OCI-LY7 (cell line): ENCODE measurements around the gene MALL.

Experiments used
- EZH2phosphoT487 ChIP-seq: fragments of 200-600 bp; sonication (generic); IDR thresholded peaks from 2 replicates; pipeline ENCODE4 v1.6.1; 2018; ENCODE audit warnings: low read depth, borderline replicate concordance, mild to moderate bottlenecking, mixed run types, antibody characterized with exemption, low read length, moderate library complexity, mixed read lengths
- TF ChIP-seq, protein P1 (sequence below): fragments of 200-600 bp; sonication (generic); conservative IDR thresholded peaks from 2 replicates; pipeline ENCODE4 v1.5.1; 2014; ENCODE audit warnings: mild to moderate bottlenecking, antibody characterized with exemption, low read length, moderate library complexity, mixed read lengths

DNA sequence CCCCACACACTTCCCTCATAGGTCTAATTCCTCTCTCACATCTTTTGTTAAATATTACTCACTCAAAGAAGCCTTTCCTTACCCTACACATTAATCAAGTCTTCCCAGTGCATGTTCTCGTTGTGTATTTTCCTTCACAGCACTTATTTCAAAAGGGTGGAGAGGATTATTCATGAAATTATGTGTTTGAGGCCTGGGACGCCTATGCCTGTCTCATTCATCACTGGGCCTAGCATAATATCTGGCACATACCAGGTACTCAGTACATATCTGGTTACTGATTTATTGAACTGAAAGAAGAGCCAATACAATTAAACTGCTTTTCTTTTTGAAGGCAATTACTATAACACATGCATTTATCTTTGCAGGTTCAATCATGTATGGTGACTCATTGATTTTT, 15.1 kb upstream of the MALL start:
- TF ChIP-seq, protein P1, sequence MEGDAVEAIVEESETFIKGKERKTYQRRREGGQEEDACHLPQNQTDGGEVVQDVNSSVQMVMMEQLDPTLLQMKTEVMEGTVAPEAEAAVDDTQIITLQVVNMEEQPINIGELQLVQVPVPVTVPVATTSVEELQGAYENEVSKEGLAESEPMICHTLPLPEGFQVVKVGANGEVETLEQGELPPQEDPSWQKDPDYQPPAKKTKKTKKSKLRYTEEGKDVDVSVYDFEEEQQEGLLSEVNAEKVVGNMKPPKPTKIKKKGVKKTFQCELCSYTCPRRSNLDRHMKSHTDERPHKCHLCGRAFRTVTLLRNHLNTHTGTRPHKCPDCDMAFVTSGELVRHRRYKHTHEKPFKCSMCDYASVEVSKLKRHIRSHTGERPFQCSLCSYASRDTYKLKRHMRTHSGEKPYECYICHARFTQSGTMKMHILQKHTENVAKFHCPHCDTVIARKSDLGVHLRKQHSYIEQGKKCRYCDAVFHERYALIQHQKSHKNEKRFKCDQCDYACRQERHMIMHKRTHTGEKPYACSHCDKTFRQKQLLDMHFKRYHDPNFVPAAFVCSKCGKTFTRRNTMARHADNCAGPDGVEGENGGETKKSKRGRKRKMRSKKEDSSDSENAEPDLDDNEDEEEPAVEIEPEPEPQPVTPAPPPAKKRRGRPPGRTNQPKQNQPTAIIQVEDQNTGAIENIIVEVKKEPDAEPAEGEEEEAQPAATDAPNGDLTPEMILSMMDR: no peak
- TF ChIP-seq EZH2phosphoT487: no peak
